ENCODE measurements around the gene PPP2R5C. TPM values are rescaled to one million over a fixed set of nuclear protein-coding genes. Genes with fewer than 3 reads are reported as not detected.

The PPP2R5C gene
- total RNA-seq, 1 experiment from 2014 or later: 96.1 TPM

- no peak for ATAC-seq
Measured at GRCh38 chr14:101917413-101918017, 156.0 kb downstream of the PPP2R5C start.

GRCh38 chr14:101918065-101918989 is 156.8 kb downstream of the PPP2R5C start:
- Histone ChIP-seq H3K27ac (ENCODE audit: low read length) (no peak overlapping the region), H3K9me2 (replicated peaks; ENCODE audit: low read length) (no peaks in the 10 kb centered on the region), H3K9me3 (ENCODE audit: low read length) (no peaks in the 10 kb centered on the region), H2AFZ (ENCODE audit: low read length) (no peak overlapping the region), H3K4me1 (ENCODE audit: insufficient read depth, low read length) (no peaks in the 10 kb centered on the region), H3K4me2 (ENCODE audit: low read length) (no peak overlapping the region), H3K27me3 (ENCODE audit: low read length) (no peaks in the 10 kb centered on the region), H4K20me1 (ENCODE audit: low read length) (no peaks in the 10 kb centered on the region), H3K4me3 (ENCODE audit: low read length) (no peak overlapping the region), H3K79me2 (ENCODE audit: low read length) (no peaks in the 10 kb centered on the region), H3F3A (ENCODE audit: low read length, unreplicated experiment) (no peaks in the 10 kb centered on the region), H3K9ac (ENCODE audit: low read length) (no peak overlapping the region), H3K36me3 (ENCODE audit: low read depth, low read length) (0 out of 2 replicates have a peak, but pooled peaks cover 4% of the 10 kb centered on the region)
- ATAC-seq (no peak), DNase-seq (no peak)
- TF ChIP-seq EZH2phosphoT487 (IDR thresholded peaks at IDR 0.05; ENCODE audit: borderline replicate concordance, low read length) (no peak), CTCF (conservative IDR thresholded peaks at IDR 0.05; ENCODE audit: low read depth, low read length) (no peak), EZH2 (IDR thresholded peaks at IDR 0.05; ENCODE audit: low read length, unreplicated experiment) (no peak)
- CTCF ChIA-PET: no interaction called here
- BruUV-seq (replicated peaks): no TSS peak
- POLR2A ChIA-PET (ENCODE audit: unreplicated experiment): no interaction called here
- intact Hi-C loops (cut with micrococcal nuclease): no loop called here

More at GRCh38 chr14:101917413-101918017, 156.0 kb downstream of the PPP2R5C start:
- Histone ChIP-seq H3K27ac (ENCODE audit: low read length) (no peak overlapping the region), H3K79me2 (ENCODE audit: low read length) (no peaks in the 10 kb centered on the region), H3F3A (ENCODE audit: low read length, unreplicated experiment) (no peaks in the 10 kb centered on the region), H3K4me3 (ENCODE audit: low read length) (no peak overlapping the region), H3K9me2 (replicated peaks; ENCODE audit: low read length) (no peaks in the 10 kb centered on the region), H3K27me3 (ENCODE audit: low read length) (no peaks in the 10 kb centered on the region), H3K36me3 (ENCODE audit: low read depth, low read length) (peaks cover 7% of the 10 kb centered on the region; the same call in 1 of the 2 replicates), H3K9ac (ENCODE audit: low read length) (no peak overlapping the region), H3K9me3 (ENCODE audit: low read length) (no peaks in the 10 kb centered on the region), H4K20me1 (ENCODE audit: low read length) (no peaks in the 10 kb centered on the region), H2AFZ (ENCODE audit: low read length) (no peak overlapping the region), H3K4me1 (ENCODE audit: insufficient read depth, low read length) (no peaks in the 10 kb centered on the region), H3K4me2 (ENCODE audit: low read length) (no peak overlapping the region)
- ChIA-PET POLR2A (ENCODE audit: unreplicated experiment) (no interaction called here), CTCF (no interaction called here)
- intact Hi-C loops (cut with micrococcal nuclease): no loop called here
- TF ChIP-seq CTCF (conservative IDR thresholded peaks at IDR 0.05; ENCODE audit: low read depth, low read length): no peak
- TF ChIP-seq EZH2 (IDR thresholded peaks at IDR 0.05; ENCODE audit: low read length, unreplicated experiment): no peak
- no peak for TF ChIP-seq EZH2phosphoT487 (IDR thresholded peaks at IDR 0.05; ENCODE audit: borderline replicate concordance, low read length)
- no peak for DNase-seq
- no TSS peak for BruUV-seq (replicated peaks)

- H3K36me3 ChIP-seq (ENCODE audit: low read depth, low read length): no peaks in the 10 kb centered on the region
- BruUV-seq (replicated peaks): no TSS peak
- no peak for DNase-seq
- H3K4me1 ChIP-seq (ENCODE audit: insufficient read depth, low read length): no peaks in the 10 kb centered on the region
- ATAC-seq: no peak
- no peak for TF ChIP-seq EZH2 (IDR thresholded peaks at IDR 0.05; ENCODE audit: low read length, unreplicated experiment)
- no peak for TF ChIP-seq EZH2phosphoT487 (IDR thresholded peaks at IDR 0.05; ENCODE audit: borderline replicate concordance, low read length)
- TF ChIP-seq CTCF (conservative IDR thresholded peaks at IDR 0.05; ENCODE audit: low read depth, low read length): no peak
- H3K27ac ChIP-seq (ENCODE audit: low read length): no peak overlapping the region
- H3K9me3 ChIP-seq (ENCODE audit: low read length): no peaks in the 10 kb centered on the region
- H3K9ac ChIP-seq (ENCODE audit: low read length): no peak overlapping the region
- no peak overlapping the region for H2AFZ ChIP-seq (ENCODE audit: low read length)
- CTCF ChIA-PET: no interaction called here
- H3K9me2 ChIP-seq (replicated peaks; ENCODE audit: low read length): no peaks in the 10 kb centered on the region
- H3K4me3 ChIP-seq (ENCODE audit: low read length): no peak overlapping the region
- intact Hi-C loops (cut with micrococcal nuclease): no loop called here
- no peak overlapping the region for H3K4me2 ChIP-seq (ENCODE audit: low read length)
- no peaks in the 10 kb centered on the region for H3F3A ChIP-seq (ENCODE audit: low read length, unreplicated experiment)
- H3K79me2 ChIP-seq (ENCODE audit: low read length): no peaks in the 10 kb centered on the region
- H4K20me1 ChIP-seq (ENCODE audit: low read length): no peaks in the 10 kb centered on the region
- no peaks in the 10 kb centered on the region for H3K27me3 ChIP-seq (ENCODE audit: low read length)
- POLR2A ChIA-PET (ENCODE audit: unreplicated experiment): no interaction called here
Measured at GRCh38 chr14:101920271-101920670, 158.8 kb downstream of the PPP2R5C start.
